Suprapubic skin (tissue), 3 donors: ENCODE results near the gene IGSF9.

Experiments
- CTCF ChIP-seq, 2 donors: fragments of 200-600 bp in 1 of 2; fragments of 450-650 bp in 1 of 2; sonication (generic) in 1 of 2; IDR thresholded peaks; one replicate each; pipeline ENCODE4 v1.5.1; 2016 to 2019; ENCODE audit warnings: antibody characterized with exemption in 2 of 2, mild to moderate bottlenecking in 1 of 2, moderate library complexity in 1 of 2
- POLR2A ChIP-seq, 2 donors: fragments of 450-650 bp; IDR thresholded peaks; one replicate each; pipeline ENCODE4 v1.6.1; 2017; ENCODE audit warnings: antibody characterized with exemption in 2 of 2, mild to moderate bottlenecking in 2 of 2, moderate library complexity in 2 of 2

- TF ChIP-seq POLR2A (IDR thresholded peaks at IDR 0.05) (no peak), CTCF (IDR thresholded peaks at IDR 0.05) (no peak)
Observed at GRCh38 chr1:159968901-159969300, 23.5 kb upstream of the IGSF9 start.
